Gastrocnemius medialis (tissue), 4 donors: ENCODE measurements around the gene BAHCC1.

Experiments used
- POLR2A ChIP-seq, 2 donors: fragments of 450-650 bp; IDR thresholded peaks; one replicate each; pipeline ENCODE4 v1.6.1; 2017; ENCODE audit warnings: antibody characterized with exemption in 2 of 2, mild to moderate bottlenecking in 2 of 2, moderate library complexity in 2 of 2
- TF ChIP-seq, protein P1 (sequence below), 5 experiments: fragments of 450-650 bp in 3 of 5; fragments of 200-600 bp in 2 of 5; sonication (generic) in 2 of 5; IDR thresholded peaks in 4 of 5; conservative IDR thresholded peaks in 1 of 5; 1 replicate in 4 of 5; 2 replicates in 1 of 5; pipeline ENCODE4 v1.5.1; 2016 to 2019; ENCODE audit warnings: antibody characterized with exemption in 5 of 5, mild to moderate bottlenecking in 3 of 5, moderate library complexity in 3 of 5

- TF ChIP-seq, protein P1, sequence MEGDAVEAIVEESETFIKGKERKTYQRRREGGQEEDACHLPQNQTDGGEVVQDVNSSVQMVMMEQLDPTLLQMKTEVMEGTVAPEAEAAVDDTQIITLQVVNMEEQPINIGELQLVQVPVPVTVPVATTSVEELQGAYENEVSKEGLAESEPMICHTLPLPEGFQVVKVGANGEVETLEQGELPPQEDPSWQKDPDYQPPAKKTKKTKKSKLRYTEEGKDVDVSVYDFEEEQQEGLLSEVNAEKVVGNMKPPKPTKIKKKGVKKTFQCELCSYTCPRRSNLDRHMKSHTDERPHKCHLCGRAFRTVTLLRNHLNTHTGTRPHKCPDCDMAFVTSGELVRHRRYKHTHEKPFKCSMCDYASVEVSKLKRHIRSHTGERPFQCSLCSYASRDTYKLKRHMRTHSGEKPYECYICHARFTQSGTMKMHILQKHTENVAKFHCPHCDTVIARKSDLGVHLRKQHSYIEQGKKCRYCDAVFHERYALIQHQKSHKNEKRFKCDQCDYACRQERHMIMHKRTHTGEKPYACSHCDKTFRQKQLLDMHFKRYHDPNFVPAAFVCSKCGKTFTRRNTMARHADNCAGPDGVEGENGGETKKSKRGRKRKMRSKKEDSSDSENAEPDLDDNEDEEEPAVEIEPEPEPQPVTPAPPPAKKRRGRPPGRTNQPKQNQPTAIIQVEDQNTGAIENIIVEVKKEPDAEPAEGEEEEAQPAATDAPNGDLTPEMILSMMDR (IDR thresholded peaks at IDR 0.05 in 4 of 5, conservative IDR thresholded peaks at IDR 0.05 in 1 of 5): no peak
- no peak for TF ChIP-seq POLR2A (IDR thresholded peaks at IDR 0.05)
Observed at GRCh38 chr17:81354954-81355347, 40.3 kb upstream of the BAHCC1 start.
